ENCODE results near the gene TMEM200A.

DNA sequence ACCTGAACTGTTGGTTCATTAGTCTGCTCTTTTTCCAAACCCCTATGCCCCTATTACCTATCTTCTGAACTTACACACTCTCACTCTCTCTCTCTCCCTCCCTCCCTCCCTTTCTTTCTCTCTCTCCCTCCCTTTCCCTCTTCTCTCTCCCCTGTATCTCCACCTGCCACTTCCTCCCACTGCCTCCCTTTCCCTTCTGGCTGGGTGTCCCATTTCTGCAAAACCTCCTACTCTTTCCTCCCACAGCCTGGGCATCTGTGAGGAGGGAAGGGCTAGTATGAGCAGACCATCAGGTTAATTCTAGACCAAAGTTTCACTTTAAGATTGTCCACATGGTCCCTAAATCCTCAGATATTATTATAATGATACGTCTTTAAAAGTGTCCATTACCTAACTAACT lies 95.1 kb downstream of the TMEM200A start:
- TF ChIP-seq, protein P1, sequence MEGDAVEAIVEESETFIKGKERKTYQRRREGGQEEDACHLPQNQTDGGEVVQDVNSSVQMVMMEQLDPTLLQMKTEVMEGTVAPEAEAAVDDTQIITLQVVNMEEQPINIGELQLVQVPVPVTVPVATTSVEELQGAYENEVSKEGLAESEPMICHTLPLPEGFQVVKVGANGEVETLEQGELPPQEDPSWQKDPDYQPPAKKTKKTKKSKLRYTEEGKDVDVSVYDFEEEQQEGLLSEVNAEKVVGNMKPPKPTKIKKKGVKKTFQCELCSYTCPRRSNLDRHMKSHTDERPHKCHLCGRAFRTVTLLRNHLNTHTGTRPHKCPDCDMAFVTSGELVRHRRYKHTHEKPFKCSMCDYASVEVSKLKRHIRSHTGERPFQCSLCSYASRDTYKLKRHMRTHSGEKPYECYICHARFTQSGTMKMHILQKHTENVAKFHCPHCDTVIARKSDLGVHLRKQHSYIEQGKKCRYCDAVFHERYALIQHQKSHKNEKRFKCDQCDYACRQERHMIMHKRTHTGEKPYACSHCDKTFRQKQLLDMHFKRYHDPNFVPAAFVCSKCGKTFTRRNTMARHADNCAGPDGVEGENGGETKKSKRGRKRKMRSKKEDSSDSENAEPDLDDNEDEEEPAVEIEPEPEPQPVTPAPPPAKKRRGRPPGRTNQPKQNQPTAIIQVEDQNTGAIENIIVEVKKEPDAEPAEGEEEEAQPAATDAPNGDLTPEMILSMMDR (conservative IDR thresholded peaks at IDR 0.05): no peak
- no peak for TF ChIP-seq EZH2 (IDR thresholded peaks at IDR 0.05; ENCODE audit: low read depth)
